Measurements from ENCODE around the gene FAM180A. TPM values are rescaled to one million over a fixed set of nuclear protein-coding genes. Genes with fewer than 3 reads are reported as not detected.
A peak's percentile ranks its signal among the peaks of the same experiment; 100 is the strongest.
"Not testable (repeated sequence)": the region's sequence is repeated elsewhere in the genome, so short reads cannot be mapped to it uniquely, and the experiment has no call there.

The FAM180A gene
- total and polyA plus RNA-seq, 7 experiments from 2014 or later = not detected

- DNase-seq; intact Hi-C loops (cut with micrococcal nuclease): not testable (repeated sequence)
These were observed 56.0 kb downstream of the FAM180A start for GRCh38 chr7:135692606-135693005.

GRCh38 chr7:135692055-135692454, 56.6 kb downstream of the FAM180A start:
- Mint-ChIP-seq H3K4me1 (no peaks in the 10 kb centered on the region), H3K36me3 (peaks cover 1 to 38% (median 17%) of the 10 kb centered on the region in 5 donors), H3K27me3 (no peaks in the 10 kb centered on the region), H3K9me3 (no peaks in the 10 kb centered on the region), H3K4me3 (no peak overlapping the region), H3K27ac (no peak overlapping the region)
- Histone ChIP-seq H3K4me1 (ENCODE audit: control insufficient read depth in 2 of 2, insufficient read depth in 2 of 2, low read length in 2 of 2) (no peaks in the 10 kb centered on the region), H3K36me3 (ENCODE audit: control insufficient read depth in 2 of 3, insufficient read depth in 3 of 3, low read length in 3 of 3) (peaks cover 0 to 4% (median 0%) of the 10 kb centered on the region in 3 experiments), H3K9me3 (ENCODE audit: control insufficient read depth in 2 of 3, low read length in 3 of 3) (no peaks in the 10 kb centered on the region), H3K27me3 (ENCODE audit: control insufficient read depth in 2 of 2, insufficient read depth in 2 of 2, low read length in 2 of 2) (no peaks in the 10 kb centered on the region), H3K4me3 (ENCODE audit: low read length) (no peak overlapping the region), H3K27ac (ENCODE audit: low read depth, low read length) (no peak overlapping the region)
- intact Hi-C loops (cut with micrococcal nuclease) = no loop called here
- POLR2A ChIA-PET = no interaction called here
- ATAC-seq = no peak
- CTCF ChIA-PET = no interaction called here
- DNase-seq = no peak

More at GRCh38 chr7:135692606-135693005, 56.0 kb downstream of the FAM180A start:
- H3K27me3 ChIP-seq (ENCODE audit: control insufficient read depth in 2 of 2, insufficient read depth in 2 of 2, low read length in 2 of 2); H3K27me3 Mint-ChIP-seq; POLR2A ChIA-PET; H3K4me1 Mint-ChIP-seq; H3K36me3 ChIP-seq (ENCODE audit: control insufficient read depth in 2 of 3, insufficient read depth in 3 of 3, low read length in 3 of 3); ATAC-seq; H3K4me3 ChIP-seq (ENCODE audit: low read length); H3K27ac ChIP-seq (ENCODE audit: low read depth, low read length); H3K9me3 Mint-ChIP-seq; H3K27ac Mint-ChIP-seq; H3K4me3 Mint-ChIP-seq; H3K9me3 ChIP-seq (ENCODE audit: control insufficient read depth in 2 of 3, low read length in 3 of 3); H3K4me1 ChIP-seq (ENCODE audit: control insufficient read depth in 2 of 2, insufficient read depth in 2 of 2, low read length in 2 of 2); CTCF ChIA-PET: not testable (repeated sequence)
- H3K36me3 Mint-ChIP-seq = peaks cover 1 to 33% (median 12%) of the 10 kb centered on the region in 5 donors

GRCh38 chr7:135690566-135690965, 58.0 kb downstream of the FAM180A start:
- H3K27ac Mint-ChIP-seq = no peak overlapping the region
- no peaks in the 10 kb centered on the region for H3K4me1 ChIP-seq (ENCODE audit: control insufficient read depth in 2 of 2, insufficient read depth in 2 of 2, low read length in 2 of 2)
- CTCF ChIA-PET = no interaction called here
- no peak overlapping the region for H3K4me3 ChIP-seq (ENCODE audit: low read length)
- no peaks in the 10 kb centered on the region for H3K27me3 ChIP-seq (ENCODE audit: control insufficient read depth in 2 of 2, insufficient read depth in 2 of 2, low read length in 2 of 2)
- intact Hi-C loops (cut with micrococcal nuclease) = no loop called here
- H3K4me3 Mint-ChIP-seq = no peak overlapping the region
- ATAC-seq (no peak), DNase-seq (no peak)
- peaks cover 1 to 38% (median 17%) of the 10 kb centered on the region in 5 donors for H3K36me3 Mint-ChIP-seq
- H3K9me3 ChIP-seq (ENCODE audit: control insufficient read depth in 2 of 3, low read length in 3 of 3) = no peaks in the 10 kb centered on the region
- H3K27me3 Mint-ChIP-seq = no peaks in the 10 kb centered on the region
- H3K4me1 Mint-ChIP-seq = no peaks in the 10 kb centered on the region
- H3K27ac ChIP-seq (ENCODE audit: low read depth, low read length) = no peak overlapping the region
- POLR2A ChIA-PET = no interaction called here
- H3K36me3 ChIP-seq (ENCODE audit: control insufficient read depth in 2 of 3, insufficient read depth in 3 of 3, low read length in 3 of 3) = peaks cover 0 to 4% (median 0%) of the 10 kb centered on the region in 3 experiments
- H3K9me3 Mint-ChIP-seq = no peaks in the 10 kb centered on the region

GRCh38 chr7:135687466-135687865, 61.1 kb downstream of the FAM180A start:
- Histone ChIP-seq H3K4me3 (ENCODE audit: low read length) (no peak overlapping the region), H3K4me1 (ENCODE audit: control insufficient read depth in 2 of 2, insufficient read depth in 2 of 2, low read length in 2 of 2) (no peaks in the 10 kb centered on the region), H3K27ac (ENCODE audit: low read depth, low read length) (no peak overlapping the region), H3K9me3 (ENCODE audit: control insufficient read depth in 2 of 3, low read length in 3 of 3) (no peaks in the 10 kb centered on the region), H3K27me3 (ENCODE audit: control insufficient read depth in 2 of 2, insufficient read depth in 2 of 2, low read length in 2 of 2) (no peaks in the 10 kb centered on the region), H3K36me3 (ENCODE audit: control insufficient read depth in 2 of 3, insufficient read depth in 3 of 3, low read length in 3 of 3) (peaks cover 0 to 1% (median 0%) of the 10 kb centered on the region in 3 experiments)
- Mint-ChIP-seq H3K36me3 (peaks cover 1 to 23% (median 10%) of the 10 kb centered on the region in 5 donors), H3K4me3 (no peak overlapping the region), H3K9me3 (no peaks in the 10 kb centered on the region), H3K27ac (peak overlapping the region in 2 of 9 donors; percentile 52 to 65), H3K4me1 (peaks cover 0 to 5% (median 0%) of the 10 kb centered on the region in 7 donors), H3K27me3 (no peaks in the 10 kb centered on the region)
- intact Hi-C loops (cut with micrococcal nuclease) = no loop called here
- CTCF ChIA-PET = no interaction called here
- DNase-seq = no peak
- ATAC-seq = no peak
- POLR2A ChIA-PET = no interaction called here

GRCh38 chr7:135685306-135686084, 63.1 kb downstream of the FAM180A start:
- Mint-ChIP-seq H3K36me3 (peaks cover 0 to 14% (median 10%) of the 10 kb centered on the region in 5 donors), H3K27me3 (no peaks in the 10 kb centered on the region), H3K9me3 (no peaks in the 10 kb centered on the region), H3K27ac (no peak overlapping the region), H3K4me1 (peaks cover 0 to 6% (median under 1%) of the 10 kb centered on the region in 7 donors), H3K4me3 (no peak overlapping the region)
- no peaks in the 10 kb centered on the region for H3K4me1 ChIP-seq (ENCODE audit: control insufficient read depth in 2 of 2, insufficient read depth in 2 of 2, low read length in 2 of 2)
- ATAC-seq (no peak), DNase-seq (no peak)
- H3K27me3 ChIP-seq (ENCODE audit: control insufficient read depth in 2 of 2, insufficient read depth in 2 of 2, low read length in 2 of 2) = no peaks in the 10 kb centered on the region
- H3K27ac ChIP-seq (ENCODE audit: low read depth, low read length) = no peak overlapping the region
- peaks cover 0 to 14% (median 0%) of the 10 kb centered on the region in 3 experiments for H3K36me3 ChIP-seq (ENCODE audit: control insufficient read depth in 2 of 3, insufficient read depth in 3 of 3, low read length in 3 of 3)
- intact Hi-C loops (cut with micrococcal nuclease) = no loop called here
- ChIA-PET POLR2A (no interaction called here), CTCF (no interaction called here)
- H3K9me3 ChIP-seq (ENCODE audit: control insufficient read depth in 2 of 3, low read length in 3 of 3) = no peaks in the 10 kb centered on the region
- no peak overlapping the region for H3K4me3 ChIP-seq (ENCODE audit: low read length)

DNA sequence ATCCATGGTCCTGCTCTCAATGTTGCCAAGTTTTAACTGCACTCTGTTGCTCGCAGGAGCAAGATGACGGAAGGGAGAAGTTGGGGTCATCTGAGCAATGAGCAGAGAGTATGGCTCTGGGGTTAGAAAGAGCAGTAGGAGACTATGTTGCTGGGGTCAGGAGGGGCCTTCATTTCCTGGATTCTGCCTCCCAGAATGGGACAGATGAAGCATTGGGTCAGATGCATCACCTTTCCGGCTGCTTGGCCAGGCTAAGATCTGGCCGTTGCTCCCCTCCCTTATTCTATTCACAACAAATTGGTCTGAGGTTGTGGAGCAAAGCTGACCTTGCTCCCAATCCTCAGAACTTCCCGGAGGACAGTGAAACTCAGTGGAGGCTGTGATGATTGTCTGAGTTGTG, 63.9 kb downstream of the FAM180A start:
- H3K27me3 Mint-ChIP-seq = no peaks in the 10 kb centered on the region
- POLR2A ChIA-PET = interaction anchor here (0.6 kb wide), 1 partner anchor 11 kb away, joined by 3 read pairs; no protein-coding TSS in a partner anchor
- Histone ChIP-seq H3K4me3 (ENCODE audit: low read length) (no peak overlapping the region), H3K9me3 (ENCODE audit: control insufficient read depth in 2 of 3, low read length in 3 of 3) (no peaks in the 10 kb centered on the region), H3K27ac (ENCODE audit: low read depth, low read length) (no peak overlapping the region), H3K36me3 (ENCODE audit: control insufficient read depth in 2 of 3, insufficient read depth in 3 of 3, low read length in 3 of 3) (peaks cover 0 to 14% (median 0%) of the 10 kb centered on the region in 3 experiments), H3K4me1 (ENCODE audit: control insufficient read depth in 2 of 2, insufficient read depth in 2 of 2, low read length in 2 of 2) (no peaks in the 10 kb centered on the region), H3K27me3 (ENCODE audit: control insufficient read depth in 2 of 2, insufficient read depth in 2 of 2, low read length in 2 of 2) (no peaks in the 10 kb centered on the region)
- ATAC-seq (no peak), DNase-seq (no peak)
- CTCF ChIA-PET = no interaction called here
- H3K4me3 Mint-ChIP-seq = no peak overlapping the region
- no peaks in the 10 kb centered on the region for H3K9me3 Mint-ChIP-seq
- H3K4me1 Mint-ChIP-seq = peaks cover 0 to 8% (median 2%) of the 10 kb centered on the region in 7 donors
- intact Hi-C loops (cut with micrococcal nuclease) = no loop called here
- peak overlapping the region in 1 of 9 donors; percentile 25 for H3K27ac Mint-ChIP-seq
- H3K36me3 Mint-ChIP-seq = peaks cover 0 to 14% (median 10%) of the 10 kb centered on the region in 5 donors

- peaks cover 0 to 18% (median 0%) of the 10 kb centered on the region in 3 experiments for H3K36me3 ChIP-seq (ENCODE audit: control insufficient read depth in 2 of 3, insufficient read depth in 3 of 3, low read length in 3 of 3)
- H3K27me3 ChIP-seq (ENCODE audit: control insufficient read depth in 2 of 2, insufficient read depth in 2 of 2, low read length in 2 of 2) = no peaks in the 10 kb centered on the region
- Mint-ChIP-seq H3K36me3 (peaks cover 0 to 16% (median 5%) of the 10 kb centered on the region in 5 donors), H3K4me3 (no peak overlapping the region), H3K9me3 (no peaks in the 10 kb centered on the region), H3K4me1 (peaks cover 0 to 8% (median 2%) of the 10 kb centered on the region in 7 donors), H3K27me3 (peaks cover 0 to 2% (median 0%) of the 10 kb centered on the region in 5 donors), H3K27ac (peak overlapping the region in 2 of 9 donors; percentile 25 to 59)
- ATAC-seq = no peak
- no peaks in the 10 kb centered on the region for H3K9me3 ChIP-seq (ENCODE audit: control insufficient read depth in 2 of 3, low read length in 3 of 3)
- H3K4me3 ChIP-seq (ENCODE audit: low read length) = no peak overlapping the region
- H3K4me1 ChIP-seq (ENCODE audit: control insufficient read depth in 2 of 2, insufficient read depth in 2 of 2, low read length in 2 of 2) = no peaks in the 10 kb centered on the region
- intact Hi-C loops (cut with micrococcal nuclease) = no loop called here
- H3K27ac ChIP-seq (ENCODE audit: low read depth, low read length) = no peak overlapping the region
- ChIA-PET CTCF (interaction anchor here (0.6 kb wide), 1 partner anchor 20 kb away, joined by 3 read pairs; no protein-coding TSS in a partner anchor), POLR2A (no interaction called here)
- DNase-seq = no peak
These were observed 64.5 kb downstream of the FAM180A start for GRCh38 chr7:135684136-135684535.

All from naive thymus-derived CD4-positive, alpha-beta T cell (primary cell).